TTC549 (cell line): ENCODE measurements around the gene KMT2C.
"Not testable (repeated sequence)": the region's sequence is repeated elsewhere in the genome, so short reads cannot be mapped to it uniquely, and the experiment has no call there.

Source experiments
- FAIRE-seq: peaks from 2 replicates; lab custom pipeline; 2012; peaks lifted over from hg19 to GRCh38; lab: Jason Lieb, UNC

KMT2C gene

GRCh38 chr7:152307902-152308301, 127.9 kb downstream of the KMT2C start:
- no peak for FAIRE-seq

- not testable (repeated sequence) for FAIRE-seq
Observed at GRCh38 chr7:152299542-152300143, 136.2 kb downstream of the KMT2C start.

- FAIRE-seq, result no peak
Observed at GRCh38 chr7:152292897-152293296, 142.9 kb downstream of the KMT2C start.

GRCh38 chr7:152286972-152287371, 148.8 kb downstream of the KMT2C start:
- FAIRE-seq, result not testable (repeated sequence)

DNA sequence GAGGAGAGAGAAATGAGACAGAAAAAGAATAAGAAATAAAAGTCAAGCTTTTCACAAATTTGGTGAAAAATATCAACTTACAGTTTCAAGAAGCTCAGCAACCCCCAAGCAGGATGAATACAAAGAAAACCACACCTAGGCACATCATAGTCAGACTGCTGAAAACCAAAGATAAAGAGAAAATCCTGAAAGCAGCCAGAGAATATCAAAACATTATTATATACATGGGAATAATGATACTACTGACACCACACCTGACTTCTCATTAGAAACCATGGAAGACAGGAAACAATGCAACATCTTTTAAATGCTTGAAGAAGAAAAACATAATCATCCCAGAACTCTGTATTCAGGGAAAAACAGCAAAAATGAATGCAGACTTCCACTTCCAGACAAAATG, 149.6 kb downstream of the KMT2C start:
- FAIRE-seq, result not testable (repeated sequence)

DNA sequence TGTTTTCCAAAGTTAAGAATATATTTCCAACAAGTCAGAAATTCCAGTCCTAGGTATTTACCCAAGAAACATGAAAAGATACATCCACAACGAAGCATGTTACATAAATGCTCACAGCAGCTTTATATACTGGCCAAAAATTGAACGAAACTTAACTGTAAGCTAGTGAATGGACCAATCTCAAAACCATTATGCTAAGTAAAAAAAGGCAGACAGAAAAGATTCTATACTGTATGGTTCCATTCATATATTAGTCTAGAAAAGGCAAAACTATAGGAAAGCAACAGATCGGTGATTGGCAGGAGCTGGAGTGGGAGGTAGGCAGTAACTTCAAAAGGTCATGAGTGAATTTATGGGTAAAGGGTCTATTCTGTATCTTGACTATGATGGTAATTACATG, 150.8 kb downstream of the KMT2C start:
- not testable (repeated sequence) for FAIRE-seq

GRCh38 chr7:152277687-152278086, 158.1 kb downstream of the KMT2C start:
- not testable (repeated sequence) for FAIRE-seq

- FAIRE-seq, result not testable (repeated sequence)
Observed at GRCh38 chr7:152270427-152270826, 165.4 kb downstream of the KMT2C start.

- not testable (repeated sequence) for FAIRE-seq
Observed at GRCh38 chr7:152266859-152267258, 168.9 kb downstream of the KMT2C start.

DNA sequence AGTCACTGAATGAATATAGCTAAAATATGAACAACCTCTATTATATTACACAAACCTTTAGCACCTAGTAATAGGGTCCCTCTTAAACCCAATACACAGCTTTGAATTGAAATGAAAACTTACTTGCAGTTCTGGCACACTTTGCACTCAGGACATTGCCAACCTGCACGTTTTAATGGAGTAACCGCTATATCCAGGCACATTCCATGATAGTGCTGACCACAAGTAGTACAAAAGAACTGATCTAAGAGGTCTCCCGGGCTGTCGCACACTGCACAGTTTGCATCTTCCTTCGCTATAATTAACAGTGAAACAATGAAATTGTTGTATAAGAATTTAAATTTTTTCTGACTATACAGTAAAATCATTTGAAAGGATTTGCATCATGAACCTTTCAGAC, 170.9 kb downstream of the KMT2C start:
- FAIRE-seq, result not testable (repeated sequence)

GRCh38 chr7:152262146-152262545, 173.7 kb downstream of the KMT2C start:
- not testable (repeated sequence) for FAIRE-seq

GRCh38 chr7:152259645-152260044, 176.2 kb downstream of the KMT2C start:
- FAIRE-seq, result not testable (repeated sequence)

- FAIRE-seq, result not testable (repeated sequence)
Observed at GRCh38 chr7:152247851-152248250, 188.0 kb downstream of the KMT2C start.

DNA sequence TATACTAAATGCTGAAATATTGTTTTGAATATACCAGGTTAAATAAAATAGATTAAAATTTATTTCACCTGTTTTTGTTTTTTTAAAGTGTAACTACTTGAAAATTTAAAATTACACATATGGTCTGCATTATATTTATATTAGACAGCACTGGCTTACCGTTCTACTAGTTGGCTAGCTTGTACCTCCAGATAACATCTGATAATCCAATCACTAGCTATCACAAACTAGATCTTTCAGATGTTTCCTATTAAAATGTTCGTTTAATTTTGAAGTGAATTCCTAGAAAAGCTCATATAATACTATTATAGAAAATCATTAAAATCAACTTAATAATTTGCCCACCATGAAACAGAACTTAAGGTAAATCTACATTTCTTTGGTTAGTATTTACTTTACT, 190.4 kb downstream of the KMT2C start:
- not testable (repeated sequence) for FAIRE-seq

DNA sequence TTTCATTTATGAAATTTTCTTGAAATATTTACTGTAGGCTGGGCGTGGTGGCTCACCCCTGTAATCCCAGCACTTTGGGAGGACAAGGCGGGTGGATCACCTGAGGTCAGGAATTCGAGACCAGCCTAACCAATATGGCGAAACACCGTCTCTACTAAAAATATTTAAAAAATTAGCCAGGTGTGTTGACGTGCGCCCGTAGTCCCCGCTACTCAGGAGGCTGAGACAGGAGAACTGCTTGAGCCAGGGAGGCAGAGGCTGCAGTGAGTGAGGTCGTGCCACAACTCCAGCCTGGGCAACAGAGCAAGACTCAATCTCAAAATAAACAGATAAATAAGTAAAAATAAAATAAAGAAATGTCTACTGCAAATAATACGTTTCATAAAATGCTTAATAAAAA, 192.3 kb downstream of the KMT2C start:
- FAIRE-seq, result not testable (repeated sequence)

DNA sequence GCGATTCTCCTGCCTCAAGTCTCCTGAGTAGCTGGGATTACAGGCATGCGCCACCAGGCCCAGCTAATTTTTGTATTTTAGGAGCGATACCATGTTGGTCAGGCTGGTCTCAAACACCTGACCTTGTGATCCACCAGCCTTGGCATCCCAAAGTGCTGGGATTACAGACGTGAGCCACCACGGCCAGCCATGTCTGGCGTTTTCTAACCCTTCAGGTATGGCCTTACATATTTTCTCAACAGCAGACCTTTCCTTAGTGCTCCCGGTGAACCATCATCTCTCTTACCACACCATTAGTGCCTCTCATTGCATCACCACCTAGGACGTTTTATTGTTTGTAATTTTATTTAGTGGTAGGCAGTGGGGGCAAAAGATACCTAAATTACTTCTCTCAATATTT, 194.5 kb downstream of the KMT2C start:
- not testable (repeated sequence) for FAIRE-seq

DNA sequence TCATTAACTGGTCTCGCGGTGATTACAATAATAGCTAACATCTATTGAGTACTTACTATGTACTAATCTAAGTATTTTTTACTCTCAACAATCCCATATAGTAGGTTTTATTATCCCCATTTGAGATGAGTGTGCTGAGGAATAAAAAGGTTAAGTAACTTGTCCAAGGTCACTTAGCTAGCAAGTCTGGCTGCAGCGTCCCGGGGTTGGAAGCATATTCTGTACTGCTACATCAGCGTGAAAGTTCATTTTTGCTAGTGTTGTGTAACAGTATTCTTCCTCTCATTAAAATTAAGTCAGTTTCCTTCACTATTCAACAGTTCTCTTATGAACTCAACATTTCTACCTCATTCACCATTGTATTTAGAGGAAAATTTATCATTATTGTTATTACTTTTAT, 199.5 kb downstream of the KMT2C start:
- not testable (repeated sequence) for FAIRE-seq

DNA sequence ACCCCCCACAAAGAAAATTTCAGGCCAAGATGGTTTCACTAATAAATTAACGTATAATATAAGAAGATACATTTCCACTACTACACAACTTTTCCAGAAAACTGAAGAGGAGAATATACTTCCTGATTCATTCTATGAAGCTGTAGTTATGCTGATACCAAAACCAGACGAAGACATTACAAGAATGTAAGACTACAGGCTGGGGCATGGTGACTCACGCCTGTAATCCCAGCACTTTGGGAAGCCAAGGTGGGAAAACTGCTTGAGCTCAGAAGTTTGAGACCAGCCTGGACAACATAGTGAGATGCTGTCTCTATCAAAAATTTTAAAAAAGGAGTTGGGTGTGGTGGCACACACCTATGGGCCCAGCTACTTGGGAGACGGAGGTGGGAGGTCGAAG, 201.4 kb downstream of the KMT2C start:
- not testable (repeated sequence) for FAIRE-seq

DNA sequence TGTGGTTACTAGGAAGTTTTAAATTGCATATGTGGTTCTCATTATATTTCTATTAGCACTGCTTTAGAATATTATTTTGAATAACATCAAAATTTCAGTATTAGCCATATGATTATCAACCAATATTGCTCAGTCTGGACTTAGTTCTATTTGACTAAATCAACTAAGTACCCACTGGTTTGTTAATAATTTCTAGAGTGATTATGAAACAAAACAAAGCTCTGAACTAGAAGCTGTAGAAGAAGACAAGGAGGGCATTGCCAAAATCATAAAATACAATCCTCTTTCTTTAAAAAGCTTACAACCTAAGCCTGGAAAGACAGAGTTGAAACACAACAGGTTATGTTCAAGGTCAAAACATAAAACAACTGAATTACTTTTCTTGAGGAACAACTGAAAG, 204.7 kb downstream of the KMT2C start:
- FAIRE-seq, result no peak

DNA sequence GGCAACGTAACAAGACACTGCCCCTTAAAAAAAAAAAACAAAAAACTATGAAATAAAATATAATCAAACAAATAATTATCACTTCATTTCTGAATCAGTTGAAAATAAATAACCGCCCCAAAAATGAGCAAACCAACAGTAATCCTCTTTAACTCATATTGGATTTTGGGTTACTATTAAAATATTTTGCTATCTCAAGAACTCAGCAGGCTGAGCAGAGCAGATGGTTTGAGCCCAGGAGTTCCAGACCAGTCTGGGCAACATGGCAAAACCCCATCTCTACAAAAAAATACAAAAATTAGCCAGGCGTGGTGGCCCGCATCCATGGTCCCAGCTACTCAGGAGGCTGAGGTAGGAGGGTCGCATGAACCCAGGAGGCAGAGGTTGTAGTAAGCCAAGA, 216.2 kb downstream of the KMT2C start:
- not testable (repeated sequence) for FAIRE-seq

DNA sequence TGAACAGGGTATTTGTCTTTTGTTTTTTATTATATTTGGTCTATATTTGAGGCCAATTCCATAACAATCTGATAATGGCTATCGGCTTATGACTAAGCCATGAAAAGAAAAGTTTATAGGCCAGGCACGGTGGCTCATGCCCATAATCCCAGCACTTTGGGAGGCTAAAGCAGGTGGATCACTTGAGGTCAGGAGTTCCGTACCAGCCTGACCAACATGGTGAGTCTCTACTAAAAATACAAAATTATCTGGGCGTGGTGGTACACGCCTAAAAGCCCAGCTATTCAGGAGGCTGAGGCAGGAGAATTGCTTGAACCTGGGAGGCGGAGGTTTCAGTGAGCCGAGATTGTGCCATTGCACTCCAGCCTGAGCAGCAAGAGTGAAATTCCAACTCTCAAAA, 227.0 kb downstream of the KMT2C start:
- not testable (repeated sequence) for FAIRE-seq

GRCh38 chr7:152204417-152204816, 231.4 kb downstream of the KMT2C start:
- FAIRE-seq, result not testable (repeated sequence)

DNA sequence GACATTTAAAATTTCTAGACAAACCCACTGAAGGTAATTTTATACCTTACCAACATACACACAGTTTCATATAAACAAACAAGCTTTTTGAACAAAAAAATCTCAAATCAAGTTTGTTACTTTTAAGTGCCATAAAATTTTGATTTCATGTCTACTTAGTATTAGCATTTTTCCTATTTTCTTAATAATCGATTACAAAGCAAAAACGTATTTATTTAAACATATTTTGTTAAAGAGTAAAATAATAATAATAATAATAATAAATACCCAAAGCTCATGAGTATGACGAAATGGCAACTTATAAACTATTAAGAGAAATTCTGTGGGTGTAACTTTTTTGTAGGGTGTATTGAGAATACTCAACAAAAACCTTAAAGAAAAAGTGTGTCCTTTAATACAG, 232.7 kb downstream of the KMT2C start:
- no peak for FAIRE-seq

DNA sequence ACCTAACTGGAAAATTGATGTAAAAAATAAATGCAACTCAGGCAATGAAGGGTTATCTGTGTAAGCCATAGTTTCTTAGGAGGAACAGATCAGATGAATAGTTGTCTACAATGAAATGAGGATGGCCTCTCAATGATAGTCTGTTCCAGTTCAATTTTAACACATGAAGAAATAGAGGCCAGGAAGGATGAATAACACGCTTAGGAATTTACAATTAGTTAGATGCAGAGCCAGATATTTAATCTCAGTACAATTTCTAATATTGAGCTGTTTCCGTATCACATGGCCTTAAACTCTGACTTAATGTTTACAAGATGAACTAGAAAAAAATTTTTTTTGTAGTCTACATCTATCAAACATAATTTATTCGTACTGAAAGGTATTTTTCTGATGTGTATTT, 233.7 kb downstream of the KMT2C start:
- FAIRE-seq, result no peak

DNA sequence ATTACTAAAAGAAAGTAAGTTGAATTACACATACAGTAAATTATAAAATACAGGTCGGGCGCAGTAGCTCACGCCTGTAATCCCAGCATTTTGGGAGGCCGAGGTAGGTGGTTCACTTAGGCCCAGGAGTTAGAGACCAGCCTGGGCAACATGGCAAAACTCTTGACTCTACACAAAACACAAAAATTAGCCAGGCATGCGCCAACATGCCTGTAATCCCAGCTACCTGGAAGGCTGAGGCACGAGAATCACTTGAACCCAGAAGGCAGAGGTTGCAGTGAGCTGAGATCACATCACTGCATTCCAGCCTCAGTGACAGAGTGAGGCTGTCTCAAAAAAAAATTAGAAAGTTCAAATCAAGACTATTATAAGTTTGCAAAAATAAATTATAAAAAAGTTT, 235.4 kb downstream of the KMT2C start:
- FAIRE-seq, result no peak
